Endothelial cell of umbilical vein (primary cell): ENCODE data around the gene ENTPD3. TPM values are rescaled to one million over a fixed set of nuclear protein-coding genes. Genes with fewer than 3 reads are reported as not detected.

Experiments used
- BruUV-seq: library from RNA; stranded (reverse); fragments of 400-500 nt; replicated peaks from 2 replicates; lab custom pipeline; 2021; lab: Mats Ljungman, UMichigan
- CTCF ChIA-PET: fragments of 300-600, 350-600 bp; sonication (Branson Sonifier 250); formaldehyde crosslinking; loops from one replicate; lab custom pipeline; 2021; ENCODE audit warnings: antibody characterized with exemption, inconsistent platforms; lab: Charles Lee
- POLR2A ChIA-PET: fragments of 300-600, 350-600 bp; sonication (Branson Sonifier 250); formaldehyde crosslinking; loops from one replicate; lab custom pipeline; 2021; ENCODE audit warnings: antibody characterized with exemption, inconsistent platforms; lab: Charles Lee
- DNase-seq: peaks from one replicate; pipeline ENCODE4 v3.0.0-alpha.2; 2011; ENCODE audit warnings: low read depth, low spot score
- FAIRE-seq: peaks from 2 replicates; lab custom pipeline; 2011; peaks lifted over from hg19 to GRCh38; lab: Jason Lieb, UNC
- H2AFZ ChIP-seq: 2 replicates; pipeline ENCODE4 v1.6.0; 2012; ENCODE audit warnings: low read depth, low read length, control low read depth, inconsistent platforms
- H3K27ac ChIP-seq: 2 replicates; pipeline ENCODE4 v1.5.1; 2011; ENCODE audit warnings: low read depth, mild to moderate bottlenecking, control low read depth, low read length, moderate library complexity; ENCODE audit not compliant: insufficient read depth
- H3K27me3 ChIP-seq, 2 experiments: 2 replicates each; pipeline versions ENCODE4 v1.6.0 to v1.6.1; 2011; ENCODE audit warnings: low read length in 2 of 2, mixed read lengths in 1 of 2; ENCODE audit not compliant: control insufficient read depth in 2 of 2, insufficient read depth in 2 of 2
- H3K36me3 ChIP-seq, 2 experiments: 2 replicates in 1 of 2; 3 replicates in 1 of 2; pipeline ENCODE4 v1.5.1; 2011; ENCODE audit warnings: low read length in 2 of 2, mild to moderate bottlenecking in 1 of 2, moderate library complexity in 1 of 2; ENCODE audit not compliant: control insufficient read depth in 2 of 2, insufficient read depth in 2 of 2; ENCODE audit errors: extremely low read depth in 1 of 2
- H3K4me1 ChIP-seq: 3 replicates; pipeline ENCODE4 v1.5.1; 2011; ENCODE audit warnings: mild to moderate bottlenecking, low read length; ENCODE audit not compliant: control insufficient read depth, insufficient read depth; ENCODE audit errors: extremely low read depth
- H3K4me2 ChIP-seq: 2 replicates; pipeline ENCODE4 v1.6.1; 2011; ENCODE audit warnings: low read length, control low read depth, mixed read lengths; ENCODE audit not compliant: insufficient read depth
- H3K4me3 ChIP-seq, 3 experiments: fragments of 200-600 bp in 1 of 3; sonication (generic), shearing (Covaris generic) in 1 of 3; replicated peaks in 1 of 3; 2 replicates each; pipeline ENCODE4 v1.5.1; 2011 to 2016; ENCODE audit warnings: control low read depth in 3 of 3, low read length in 3 of 3, mild to moderate bottlenecking in 2 of 3, inconsistent platforms in 1 of 3, low read depth in 1 of 3, moderate library complexity in 1 of 3; ENCODE audit not compliant: insufficient read depth in 1 of 3
- H3K79me2 ChIP-seq: 2 replicates; pipeline ENCODE4 v1.6.0; 2012; ENCODE audit warnings: low read length, inconsistent platforms; ENCODE audit not compliant: control insufficient read depth, insufficient read depth
- H3K9ac ChIP-seq: replicated peaks from 2 replicates; pipeline ENCODE3; 2011; ENCODE audit warnings: low read length, control low read depth; ENCODE audit not compliant: insufficient read depth; ENCODE audit errors: extremely low read depth
- H3K9me1 ChIP-seq: replicated peaks from 3 replicates; pipeline ENCODE4 v1.6.0; 2011; ENCODE audit warnings: mild to moderate bottlenecking, low read length; ENCODE audit not compliant: control insufficient read depth, insufficient read depth; ENCODE audit errors: extremely low read depth
- H3K9me3 ChIP-seq: replicated peaks from 2 replicates; pipeline ENCODE4 v1.5.1; 2012; ENCODE audit warnings: low read length, inconsistent platforms; ENCODE audit not compliant: control insufficient read depth, insufficient read depth
- H4K20me1 ChIP-seq: replicated peaks from 2 replicates; pipeline ENCODE3; 2011; ENCODE audit warnings: mild to moderate bottlenecking, low read length; ENCODE audit not compliant: control insufficient read depth, insufficient read depth; ENCODE audit errors: extremely low read depth
- CTCF ChIP-seq, 2 donors: IDR thresholded peaks; 1 replicate in 1 of 2; 2 replicates in 1 of 2; pipeline ENCODE4 v1.5.1; 2011; ENCODE audit warnings: low read length in 2 of 2, mild to moderate bottlenecking in 2 of 2, moderate library complexity in 2 of 2, control low read depth in 1 of 2, inconsistent platforms in 1 of 2, low read depth in 1 of 2; ENCODE audit not compliant: insufficient read depth in 1 of 2; ENCODE audit errors: extremely low read depth in 1 of 2
- EZH2 ChIP-seq: IDR thresholded peaks from 2 replicates; pipeline ENCODE4 v1.6.1; 2012; ENCODE audit warnings: borderline replicate concordance, low read depth, mild to moderate bottlenecking, moderate library complexity, low read length, inconsistent platforms; ENCODE audit not compliant: severe bottlenecking
- FOS ChIP-seq: IDR thresholded peaks from 2 replicates; pipeline ENCODE4 v1.6.1; 2011; ENCODE audit warnings: mild to moderate bottlenecking, low read length, moderate library complexity, borderline replicate concordance; ENCODE audit not compliant: insufficient read depth
- GATA2 ChIP-seq: IDR thresholded peaks from 2 replicates; pipeline ENCODE4 v1.7.0; 2011; ENCODE audit warnings: low read depth, mild to moderate bottlenecking, moderate library complexity, mixed read lengths, low read length; ENCODE audit not compliant: insufficient read length, insufficient read depth
- JUN ChIP-seq: IDR thresholded peaks from 2 replicates; pipeline ENCODE4 v1.6.1; 2011; ENCODE audit warnings: borderline replicate concordance, low read depth; ENCODE audit not compliant: insufficient read length, insufficient read depth
- MYC ChIP-seq: IDR thresholded peaks from one replicate; pipeline ENCODE4 v1.6.1; 2011; ENCODE audit warnings: mild to moderate bottlenecking, low read depth, low read length
- POLR2A ChIP-seq: IDR thresholded peaks from 2 replicates; pipeline ENCODE4 v1.6.1; 2012; ENCODE audit warnings: low read depth, mild to moderate bottlenecking, control low read depth, low read length
- POLR2AphosphoS5 ChIP-seq: IDR thresholded peaks from 2 replicates; pipeline ENCODE4 v1.6.1; 2012; ENCODE audit warnings: low read depth, mild to moderate bottlenecking, control low read depth, low read length, moderate library complexity; ENCODE audit not compliant: insufficient read depth
- dilution Hi-C: fragments of 300-500 bp; cut with MboI; formaldehyde crosslinking; loops from one replicate; pipeline ENCODE4 v1.15.0; 2019; ENCODE audit warnings: low sequenced_read_pairs; ENCODE audit not compliant: extremely low pct_ligation_motif_present
- intact Hi-C: fragments of 100-400 bp; cut with micrococcal nuclease; formaldehyde crosslinking; loops from one replicate; pipeline ENCODE4 v1.10.0; 2022
- polyA plus RNA-seq, 4 experiments: library from polyadenylated mRNA; depleted of rRNA in 3 of 4; stranded (reverse) in 3 of 4; unstranded in 1 of 4; fragments of >200 nt; gene quantifications; 2 replicates each; pipeline versions ENCODE4 v1.2.1 to v1.2.3, GENCODE V29; 2011 to 2012; ENCODE audit warnings: missing spikeins in 1 of 4
- total RNA-seq: library from RNA; stranded (reverse); gene quantifications from 2 replicates; pipeline ENCODE4 v1.2.3, GENCODE V29; 2021
- TF ChIP-seq, protein P1 (sequence below): IDR thresholded peaks from 2 replicates; pipeline ENCODE4 v1.6.1; 2011; ENCODE audit not compliant: insufficient read depth, insufficient read length

The ENTPD3 gene
- total and polyA plus RNA-seq, 2 donors (not counting 3 experiments of a cell fraction or from before 2014, with no cell fraction given): not detected

DNA sequence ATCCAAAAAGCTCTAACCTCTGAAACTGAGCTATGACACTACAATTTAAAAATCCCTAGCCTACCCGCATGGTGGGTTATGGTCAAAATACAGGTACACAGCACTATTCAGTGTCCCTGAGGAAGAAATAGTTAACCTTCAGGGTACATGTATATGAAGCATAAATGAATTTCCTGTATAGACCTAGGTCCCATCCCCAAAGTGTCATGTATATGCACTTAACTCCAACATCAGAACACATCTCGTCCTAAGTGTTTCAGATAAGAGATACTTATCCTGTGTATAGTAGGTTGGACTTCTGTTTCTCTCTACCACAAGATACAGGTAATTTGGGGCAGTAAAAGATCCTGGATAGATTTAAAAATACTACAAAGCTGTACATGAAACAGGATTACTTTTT, 76.6 kb downstream of the ENTPD3 start:
- H3K27me3 ChIP-seq: no peaks in the 10 kb centered on the region
- TF ChIP-seq FOS (no peak), POLR2A (no peak), MYC (no peak), CTCF (IDR thresholded peaks at IDR 0.05; ENCODE audit: extremely low read depth in 1 of 2, insufficient read depth in 1 of 2, low read depth in 1 of 2, low read length in 2 of 2) (no peak), EZH2 (no peak), GATA2 (no peak), POLR2AphosphoS5 (no peak), JUN (no peak)
- TF ChIP-seq, protein P1, sequence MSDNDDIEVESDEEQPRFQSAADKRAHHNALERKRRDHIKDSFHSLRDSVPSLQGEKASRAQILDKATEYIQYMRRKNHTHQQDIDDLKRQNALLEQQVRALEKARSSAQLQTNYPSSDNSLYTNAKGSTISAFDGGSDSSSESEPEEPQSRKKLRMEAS: no peak
- H4K20me1 ChIP-seq: peaks cover 4% of the 10 kb centered on the region
- H2AFZ ChIP-seq: no peak overlapping the region
- intact Hi-C loops (no loop called here), dilution Hi-C loops (no loop called here)
- peaks cover 14 to 29% of the 10 kb centered on the region in 2 experiments for H3K36me3 ChIP-seq
- no peak overlapping the region for H3K9ac ChIP-seq
- POLR2A ChIA-PET: no interaction called here
- CTCF ChIA-PET: interaction anchor here (1.2 kb wide), 1 partner anchor 10 kb away, joined by 3 read pairs; no protein-coding TSS in a partner anchor
- H3K4me3 ChIP-seq: no peak overlapping the region
- peaks cover 14% of the 10 kb centered on the region for H3K79me2 ChIP-seq
- H3K4me1 ChIP-seq: peaks cover 3% of the 10 kb centered on the region
- H3K9me1 ChIP-seq: no peaks in the 10 kb centered on the region
- BruUV-seq: no TSS peak
- DNase-seq (no peak), FAIRE-seq (no peak)
- H3K9me3 ChIP-seq: no peaks in the 10 kb centered on the region
- H3K27ac ChIP-seq: no peak overlapping the region
- no peak overlapping the region for H3K4me2 ChIP-seq
